ENCODE data around the gene HIGD2A. TPM values are rescaled to one million over a fixed set of nuclear protein-coding genes. Genes with fewer than 3 reads are reported as not detected.

HIGD2A gene, protein sequence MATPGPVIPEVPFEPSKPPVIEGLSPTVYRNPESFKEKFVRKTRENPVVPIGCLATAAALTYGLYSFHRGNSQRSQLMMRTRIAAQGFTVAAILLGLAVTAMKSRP
- 102 and 114 TPM in 2 replicates for polyA plus RNA-seq (2011; rRNA removed)
- polyA plus RNA-seq (2012; cell fraction: cytosol; rRNA removed): 284 and 313 TPM in 2 replicates
- 167 and 175 TPM in 2 replicates for polyA plus RNA-seq (2012; cell fraction: nucleus; rRNA removed)
- polyA plus RNA-seq (2017; fragmentation: RNase III; extraction: RNeasy Plus Mini Kit Qiagen cat#74134 plus additional on column Dnase treatment): 194 to 205 TPM (median 197 TPM) in 3 replicates
- polyA minus RNA-seq (2011; rRNA and poly(A)+ RNA removed): 69.8 and 87.4 TPM in 2 replicates

- H3K27ac ChIP-seq: peak within 1 kb of the TSS; percentile 89 to 94
- FAIRE-seq: peak; percentile 94
- peaks cover 16% of the 10 kb centered on the region for H3K4me1 ChIP-seq
- ChIA-PET CTCF (no interaction called here), POLR2A (interaction anchor here (0.5 to 1.8 kb wide), 9 partner anchors 18 to 149 kb away, joined by 3 to 7 read pairs (median 3); partner anchors contain the start of genes FAF2, KIAA1191 and RNF44)
- peak; percentile 93 to 94 for ATAC-seq
- DNase-seq (ENCODE audit: low read depth in 1 of 2, low spot score in 1 of 2): peak; percentile 99
- H3K4me2 ChIP-seq: peak within 1 kb of the TSS; percentile 90
- H3K9me3 ChIP-seq: no peaks in the 10 kb centered on the region
- under 1% methylated on average over 45 of the region's 47 CpGs for WGBS (ENCODE audit: missing lambda C conversion rate)
- peak within 1 kb of the TSS; percentile 73 for H3K4me3 ChIP-seq
- TF ChIP-seq MAZ (IDR thresholded peaks at IDR 0.05; ENCODE audit: borderline replicate concordance, low read depth, low read length) (peak; percentile 79; the same call in 1 of the 2 replicates), HES2 (IDR thresholded peaks at IDR 0.05) (no peak), KDM5A (IDR thresholded peaks at IDR 0.05) (peak; percentile 80), PHF8 (IDR thresholded peaks at IDR 0.05; ENCODE audit: borderline replicate concordance, low read depth) (peak; percentile 80), NPAS2 (CRISPR knock-in tag; IDR thresholded peaks at IDR 0.05; ENCODE audit: borderline replicate concordance) (no peak), ELK1 (IDR thresholded peaks at IDR 0.05; ENCODE audit: low read depth, low read length) (no peak), JUN (IDR thresholded peaks at IDR 0.05) (peak; percentile 71 to 93; a peak in 4 of 5 replicates), MAFK (IDR thresholded peaks at IDR 0.05; ENCODE audit: partially characterized antibody) (no peak), PBX3 (IDR thresholded peaks at IDR 0.05) (0 out of 2 replicates have a peak, but pooled peaks have one; percentile 25), CEBPB (IDR thresholded peaks at IDR 0.05) (no peak), ATOH8 (CRISPR knock-in tag; IDR thresholded peaks at IDR 0.05; ENCODE audit: low read depth) (no peak), POLR2A (IDR thresholded peaks at IDR 0.05; ENCODE audit: low read length) (peak; percentile 89), HMGXB4 (CRISPR knock-in tag; IDR thresholded peaks at IDR 0.05; ENCODE audit: borderline replicate concordance) (no peak), SMC3 (IDR thresholded peaks at IDR 0.05) (no peak), MAX (IDR thresholded peaks at IDR 0.05) (peak; percentile 99), HOXA7 (CRISPR knock-in tag; IDR thresholded peaks at IDR 0.05) (no peak), NFE2L2 (conservative IDR thresholded peaks at IDR 0.05; ENCODE audit: low read length) (no peak), CHD2 (IDR thresholded peaks at IDR 0.05; ENCODE audit: low read length, partially characterized antibody) (peak; percentile 92), MYC (IDR thresholded peaks at IDR 0.05; ENCODE audit: borderline replicate concordance, low read length) (peak; percentile 98), ZSCAN20 (CRISPR knock-in tag; IDR thresholded peaks at IDR 0.05) (no peak), FOXS1 (CRISPR knock-in tag; IDR thresholded peaks at IDR 0.05) (no peak), EHMT2 (IDR thresholded peaks at IDR 0.05; ENCODE audit: low read depth) (no peak), POLR2AphosphoS2 (conservative IDR thresholded peaks at IDR 0.05; ENCODE audit: low read length) (no peak), CBX2 (IDR thresholded peaks at IDR 0.05; ENCODE audit: borderline replicate concordance, low read depth) (no peak), REST (IDR thresholded peaks at IDR 0.05) (peak; percentile 94), HDAC2 (IDR thresholded peaks at IDR 0.05) (no peak), FOSB (CRISPR knock-in tag; IDR thresholded peaks at IDR 0.05) (no peak), ESRRA (IDR thresholded peaks at IDR 0.05; ENCODE audit: borderline replicate concordance, low read length) (peak; percentile 97)
- TF ChIP-seq, protein P1, sequence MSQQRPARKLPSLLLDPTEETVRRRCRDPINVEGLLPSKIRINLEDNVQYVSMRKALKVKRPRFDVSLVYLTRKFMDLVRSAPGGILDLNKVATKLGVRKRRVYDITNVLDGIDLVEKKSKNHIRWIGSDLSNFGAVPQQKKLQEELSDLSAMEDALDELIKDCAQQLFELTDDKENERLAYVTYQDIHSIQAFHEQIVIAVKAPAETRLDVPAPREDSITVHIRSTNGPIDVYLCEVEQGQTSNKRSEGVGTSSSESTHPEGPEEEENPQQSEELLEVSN (IDR thresholded peaks at IDR 0.05; ENCODE audit: borderline replicate concordance, low read depth): peak; percentile 80; the same call in 1 of the 2 replicates
Observed at GRCh38 chr5:176388444-176389134, at the start of gene HIGD2A, which contains the start of gene NOP16. TSS of gene HIGD2A (plus strand) at chr5:176388751. CDS start at chr5:176388820, 69 bp downstream. TSS of gene NOP16 (minus strand) at chr5:176388598. CDS start at chr5:176388539, 59 bp downstream.
